HepG2 (cell line): ENCODE data around the gene DBNDD1. TPM values are rescaled to one million over a fixed set of nuclear protein-coding genes. Genes with fewer than 3 reads are reported as not detected.

ENCODE experiments used
- ATAC-seq: fragments of 200-7000 bp; cut with Tn5 transposase; 3 replicates; pipeline ENCODE4 v1.9.1; 2020; ENCODE audit warnings: mild to moderate bottlenecking, moderate library complexity
- BruUV-seq: library from RNA; stranded (reverse); fragments of 400-500 nt; replicated peaks from 2 replicates; lab custom pipeline; 2021; lab: Mats Ljungman, UMichigan
- CTCF ChIA-PET: fragments of 300-600 bp; formaldehyde crosslinking; extraction: SDS; loops from one replicate; lab custom pipeline; 2021; ENCODE audit warnings: low total read pairs, inconsistent platforms, low intra/inter-chr PET ratio; lab: Yijun Ruan, JAX
- POLR2A ChIA-PET: fragments of 350-600 bp; sonication (Branson Sonifier 250); formaldehyde crosslinking; loops from one replicate; lab custom pipeline; 2020; ENCODE audit warnings: antibody characterized with exemption, inconsistent platforms; lab: Yijun Ruan, JAX
- DNase-seq: peaks from one replicate; pipeline ENCODE4 v3.0.0-alpha.2; 2015; ENCODE audit warnings: low spot score
- FAIRE-seq: peaks from 3 replicates; lab custom pipeline; 2011; peaks lifted over from hg19 to GRCh38; lab: Jason Lieb, UNC
- H2AFZ ChIP-seq: one replicate; pipeline ENCODE4 v1.6.1; 2011; ENCODE audit warnings: low read length, inconsistent platforms
- H3K27ac ChIP-seq: fragments of 300-600 bp; 3 replicates; pipeline ENCODE4 v1.8.0; 2011; ENCODE audit warnings: mixed run types, mild to moderate bottlenecking, mixed read lengths, low read length, inconsistent platforms; ENCODE audit not compliant: insufficient read depth; ENCODE audit errors: extremely low read length
- H3K27me3 ChIP-seq, 2 experiments: fragments of 200-600 bp in 1 of 2; 2 replicates in 1 of 2; 3 replicates in 1 of 2; pipeline versions ENCODE4 v1.6.0 to v1.8.0; 2011; ENCODE audit warnings: low read length in 2 of 2, mild to moderate bottlenecking in 2 of 2, moderate library complexity in 2 of 2, inconsistent platforms in 1 of 2; ENCODE audit not compliant: insufficient read depth in 2 of 2, control insufficient read depth in 1 of 2
- H3K36me3 ChIP-seq, 2 experiments: fragments of 200-600 bp in 1 of 2; replicated peaks in 1 of 2; 2 replicates in 1 of 2; 3 replicates in 1 of 2; pipeline versions ENCODE4 v1.5.1 to v1.8.0; 2011; ENCODE audit warnings: low read length in 2 of 2, inconsistent platforms in 1 of 2; ENCODE audit not compliant: insufficient read depth in 2 of 2, control insufficient read depth in 1 of 2
- H3K4me1 ChIP-seq: 2 replicates; pipeline ENCODE4 v1.5.1; 2012; ENCODE audit warnings: low read length, inconsistent platforms; ENCODE audit not compliant: insufficient read depth
- H3K4me2 ChIP-seq: 2 replicates; pipeline ENCODE4 v1.6.0; 2011; ENCODE audit warnings: low read depth, low read length, inconsistent platforms
- H3K4me3 ChIP-seq, 3 experiments: fragments of 200-600 bp in 1 of 3; sonication (generic), shearing (Covaris generic) in 1 of 3; replicated peaks in 1 of 3; 2 replicates each; pipeline ENCODE4 v1.5.1; 2011 to 2016; ENCODE audit warnings: low read length in 3 of 3, inconsistent platforms in 2 of 3, low read depth in 2 of 3, mild to moderate bottlenecking in 2 of 3, control low read depth in 1 of 3, mixed read lengths in 1 of 3; ENCODE audit not compliant: insufficient read depth in 1 of 3
- H3K79me2 ChIP-seq: one replicate; pipeline ENCODE4 v1.6.1; 2011; ENCODE audit warnings: low read length, inconsistent platforms; ENCODE audit not compliant: insufficient read depth
- H3K9ac ChIP-seq: 2 replicates; pipeline ENCODE4 v1.6.0; 2011; ENCODE audit warnings: mild to moderate bottlenecking, low read depth, low read length, inconsistent platforms; ENCODE audit not compliant: insufficient read depth
- H3K9me3 ChIP-seq: 2 replicates; pipeline ENCODE4 v1.5.1; 2012; ENCODE audit warnings: mild to moderate bottlenecking, low read length
- H4K20me1 ChIP-seq: 2 replicates; pipeline ENCODE4 v1.6.0; 2011; ENCODE audit warnings: inconsistent platforms, mild to moderate bottlenecking, low read length, moderate library complexity; ENCODE audit not compliant: insufficient read depth
- CCDC6 ChIP-seq: sonication (generic); formaldehyde crosslinking; IDR thresholded peaks from 2 replicates; pipeline ENCODE4 v1.8.1; 2022; ENCODE audit warnings: mild to moderate bottlenecking, missing genetic modification reagents, moderate library complexity
- ZNF318 ChIP-seq: sonication (generic); formaldehyde crosslinking; IDR thresholded peaks from 2 replicates; pipeline ENCODE4 v1.4.0; 2020; ENCODE audit warnings: mild to moderate bottlenecking, missing genetic modification reagents
- WGBS: methylation state at CpG from one replicate; pipeline ENCODE4 v1.1.6; 2017; ENCODE audit warnings: low lambda C conversion rate; 5-methylcytosine and 5-hydroxymethylcytosine counted together
- in situ Hi-C: cut with HindIII; loops from 2 replicates; pipeline ENCODE4 v1.10.0; 2017; ENCODE audit warnings: low pct_unique_long_range_greater_than_20kb; ENCODE audit not compliant: extremely low pct_ligation_motif_present
- intact Hi-C: fragments of 100-400 bp; cut with micrococcal nuclease; formaldehyde crosslinking; loops from one replicate; pipeline ENCODE4 v1.10.0; 2022; ENCODE audit not compliant: unreplicated experiment
- polyA plus RNA-seq, 8 experiments: library from polyadenylated mRNA; depleted of rRNA in 3 of 8; stranded (reverse) in 7 of 8; unstranded in 1 of 8; fragments of >200 nt; fragmentation: Illumina TruSeq in 4 of 8; extraction: Trizol in 4 of 8; gene quantifications; 2 replicates each; pipeline versions ENCODE4 v1.2.1 to v1.2.3, GENCODE V29; 2011 to 2016; ENCODE audit warnings: low read depth in 4 of 8, missing spikeins in 1 of 8, mixed read lengths in 1 of 8; ENCODE audit not compliant: insufficient read depth in 1 of 8
- total RNA-seq, 5 experiments: library from RNA; depleted of rRNA; stranded (reverse); fragments of >200 nt; fragmentation: Illumina TruSeq; extraction: Trizol; gene quantifications; 2 replicates each; pipeline ENCODE4 v1.2.3, GENCODE V29; 2016; ENCODE audit warnings: low read depth in 1 of 5

DBNDD1 gene
- total and polyA plus RNA-seq, 2 of the 13 experiments (the other 11 are each of a cell fraction or from before 2014, with no cell fraction given) = 17.0 to 40.4 TPM

GRCh38 chr16:90043526-90043925 is 24.3 kb upstream of the DBNDD1 start:
- Histone ChIP-seq H4K20me1 (no peaks in the 10 kb centered on the region), H3K79me2 (no peaks in the 10 kb centered on the region), H3K4me3 (no peak overlapping the region), H2AFZ (no peak overlapping the region), H3K9me3 (no peaks in the 10 kb centered on the region), H3K9ac (no peak overlapping the region), H3K4me2 (no peak overlapping the region), H3K36me3 (peaks cover 25 to 29% of the 10 kb centered on the region in 2 experiments), H3K27ac (no peak overlapping the region), H3K27me3 (no peaks in the 10 kb centered on the region), H3K4me1 (peaks cover 32% of the 10 kb centered on the region)
- ATAC-seq (no peak), DNase-seq (no peak), FAIRE-seq (no peak)
- ChIA-PET POLR2A (interaction anchor here (1.1 to 1.9 kb wide), 2 partner anchors 23 to 29 kb away, joined by 3 to 11 read pairs; no protein-coding TSS in a partner anchor), CTCF (no interaction called here)
- no TSS peak for BruUV-seq
- in situ Hi-C loops (no loop called here), intact Hi-C loops (no loop called here)
- WGBS = 93% methylated on average over 19 of the region's 20 CpGs
- TF ChIP-seq ZNF318 (CRISPR knock-in tag) (no peak), CCDC6 (CRISPR knock-in tag) (0 out of 2 replicates have a peak, but pooled peaks have one; percentile 27)
